Suprapubic skin (tissue), 4 donors: Measurements from ENCODE around the gene WFDC1. TPM values are rescaled to one million over a fixed set of nuclear protein-coding genes. Genes with fewer than 3 reads are reported as not detected.

Experiments
- DNase-seq, 2 donors: peaks; one replicate each; pipeline ENCODE4 v3.0.0-alpha.2; 2019; ENCODE audit warnings: low spot score in 2 of 2
- H3K27ac ChIP-seq: fragments of 200-600 bp; sonication (generic); one replicate; pipeline ENCODE4 v1.5.1; 2019
- H3K27me3 ChIP-seq: fragments of 200-600 bp; sonication (generic); one replicate; pipeline ENCODE4 v1.5.1; 2019
- H3K36me3 ChIP-seq: fragments of 200-600 bp; sonication (generic); one replicate; pipeline ENCODE4 v1.5.1; 2019
- H3K4me1 ChIP-seq: fragments of 200-600 bp; sonication (generic); one replicate; pipeline ENCODE4 v1.5.1; 2019
- H3K4me3 ChIP-seq: fragments of 200-600 bp; sonication (generic); one replicate; pipeline ENCODE4 v1.5.1; 2019; ENCODE audit warnings: mild to moderate bottlenecking
- H3K9me3 ChIP-seq: fragments of 200-600 bp; sonication (generic); one replicate; pipeline ENCODE4 v1.5.1; 2019
- EP300 ChIP-seq: sonication (generic); formaldehyde crosslinking; IDR thresholded peaks from one replicate; pipeline ENCODE4 v1.6.1; 2017; ENCODE audit warnings: antibody characterized with exemption
- POLR2A ChIP-seq, 2 donors: fragments of 450-650 bp; IDR thresholded peaks; one replicate each; pipeline ENCODE4 v1.6.1; 2017; ENCODE audit warnings: antibody characterized with exemption in 2 of 2, mild to moderate bottlenecking in 2 of 2, moderate library complexity in 2 of 2
- POLR2AphosphoS5 ChIP-seq, 3 donors: sonication (generic); formaldehyde crosslinking; IDR thresholded peaks; one replicate each; pipeline ENCODE4 v1.6.1; 2017; ENCODE audit warnings: antibody characterized with exemption in 3 of 3
- WGBS: methylation state at CpG from one replicate; pipeline ENCODE4 v1.1.5; 2018; 5-methylcytosine and 5-hydroxymethylcytosine counted together
- total RNA-seq, 4 donors: library from RNA; depleted of rRNA; stranded (reverse); fragments of >200 nt; gene quantifications; one replicate each; pipeline ENCODE4 v1.1.0, GENCODE V29; 2016
- TF ChIP-seq, protein P1 (sequence below), 2 donors: fragments of 200-600 bp in 1 of 2; fragments of 450-650 bp in 1 of 2; sonication (generic) in 1 of 2; IDR thresholded peaks; one replicate each; pipeline ENCODE4 v1.5.1; 2016 to 2019; ENCODE audit warnings: antibody characterized with exemption in 2 of 2, mild to moderate bottlenecking in 1 of 2, moderate library complexity in 1 of 2

Gene WFDC1
- total RNA-seq, 4 donors from 2014 or later = 0.49 to 1.4 (median 1.3) TPM; not detected in 1

DNA sequence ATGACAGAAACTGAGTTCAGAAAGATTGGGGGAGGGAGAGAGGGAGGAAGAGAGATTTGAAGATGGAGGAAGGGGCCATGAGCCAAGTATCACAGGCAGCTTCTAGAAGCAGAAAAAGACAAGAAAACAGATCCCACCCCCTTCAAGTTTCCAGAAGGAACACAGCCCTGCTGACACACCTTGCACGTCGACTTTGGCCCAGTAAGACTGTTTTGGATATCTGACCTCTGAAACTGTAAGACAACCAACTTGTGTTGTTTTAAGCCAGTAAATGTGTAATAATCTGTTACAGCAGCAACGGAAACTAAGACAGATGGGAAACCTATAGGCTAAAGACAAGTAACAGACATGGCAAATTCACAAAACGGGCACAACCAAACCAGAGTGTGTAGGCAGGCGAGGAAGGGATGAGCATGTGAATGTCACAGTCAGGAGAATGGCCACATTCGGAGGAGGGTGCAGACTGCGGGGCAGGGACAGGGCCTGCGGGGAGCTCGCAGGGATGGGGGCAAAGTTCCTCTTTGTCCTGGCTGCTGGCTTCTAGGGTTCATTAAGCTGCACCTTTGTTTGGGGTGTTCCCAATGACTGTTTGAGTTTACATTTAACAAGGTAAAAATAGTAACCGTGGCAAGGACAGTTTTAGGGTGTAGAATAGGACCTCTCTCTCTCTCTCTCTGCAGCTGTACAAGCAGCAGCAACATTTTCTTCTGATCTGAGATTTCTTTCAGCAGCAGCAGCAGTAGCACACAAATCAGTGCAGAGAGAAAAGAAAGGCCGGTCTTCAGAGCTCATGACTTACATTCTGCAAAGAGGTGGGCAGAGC, 55.4 kb downstream of the WFDC1 start:
- H3K4me1 ChIP-seq = peaks cover 4% of the 10 kb centered on the region
- 89% methylated on average over 11 of the region's 11 CpGs for WGBS
- no peaks in the 10 kb centered on the region for H3K27me3 ChIP-seq
- H3K9me3 ChIP-seq = no peaks in the 10 kb centered on the region
- no peak overlapping the region for H3K27ac ChIP-seq
- no peak for DNase-seq
- H3K36me3 ChIP-seq = no peaks in the 10 kb centered on the region
- no peak overlapping the region for H3K4me3 ChIP-seq
- TF ChIP-seq EP300 = no peak
- TF ChIP-seq, protein P1, sequence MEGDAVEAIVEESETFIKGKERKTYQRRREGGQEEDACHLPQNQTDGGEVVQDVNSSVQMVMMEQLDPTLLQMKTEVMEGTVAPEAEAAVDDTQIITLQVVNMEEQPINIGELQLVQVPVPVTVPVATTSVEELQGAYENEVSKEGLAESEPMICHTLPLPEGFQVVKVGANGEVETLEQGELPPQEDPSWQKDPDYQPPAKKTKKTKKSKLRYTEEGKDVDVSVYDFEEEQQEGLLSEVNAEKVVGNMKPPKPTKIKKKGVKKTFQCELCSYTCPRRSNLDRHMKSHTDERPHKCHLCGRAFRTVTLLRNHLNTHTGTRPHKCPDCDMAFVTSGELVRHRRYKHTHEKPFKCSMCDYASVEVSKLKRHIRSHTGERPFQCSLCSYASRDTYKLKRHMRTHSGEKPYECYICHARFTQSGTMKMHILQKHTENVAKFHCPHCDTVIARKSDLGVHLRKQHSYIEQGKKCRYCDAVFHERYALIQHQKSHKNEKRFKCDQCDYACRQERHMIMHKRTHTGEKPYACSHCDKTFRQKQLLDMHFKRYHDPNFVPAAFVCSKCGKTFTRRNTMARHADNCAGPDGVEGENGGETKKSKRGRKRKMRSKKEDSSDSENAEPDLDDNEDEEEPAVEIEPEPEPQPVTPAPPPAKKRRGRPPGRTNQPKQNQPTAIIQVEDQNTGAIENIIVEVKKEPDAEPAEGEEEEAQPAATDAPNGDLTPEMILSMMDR (IDR thresholded peaks at IDR 0.05) = no peak
- no peak for TF ChIP-seq POLR2AphosphoS5 (IDR thresholded peaks at IDR 0.05)
- no peak for TF ChIP-seq POLR2A (IDR thresholded peaks at IDR 0.05)

DNA sequence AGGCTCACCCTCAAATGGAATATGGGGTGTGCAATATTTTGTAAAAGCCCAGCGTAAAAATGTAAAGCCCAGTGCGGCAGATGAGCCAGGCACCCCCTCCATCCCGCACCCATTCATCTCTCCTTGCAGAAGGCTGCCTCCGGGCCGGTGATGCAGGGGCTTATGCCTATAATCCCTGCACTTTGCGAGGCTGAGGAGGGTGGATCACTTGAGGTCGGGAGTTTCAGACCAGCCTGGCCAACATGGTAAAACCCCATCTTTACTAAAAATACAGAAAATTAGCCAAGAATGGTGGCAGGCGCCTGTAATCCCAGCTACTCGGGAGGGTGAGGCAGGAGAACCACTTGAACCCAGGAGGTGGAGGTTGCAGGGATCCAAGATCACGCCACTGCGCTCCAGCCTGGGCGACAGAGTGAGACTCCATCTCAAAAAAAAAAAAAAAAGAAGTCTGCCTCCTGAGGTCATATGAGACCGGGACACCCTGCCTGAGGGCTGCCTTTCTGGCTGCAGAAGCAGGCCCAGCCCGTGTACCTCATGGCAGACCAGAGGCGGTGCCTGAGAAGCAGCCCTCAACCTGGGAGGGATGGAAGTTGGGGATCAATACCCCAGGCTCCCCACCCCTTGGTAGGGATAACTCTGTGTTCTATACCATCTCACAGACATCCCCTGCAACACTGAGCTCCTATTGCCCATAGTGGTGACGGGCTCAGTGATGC, 56.2 kb downstream of the WFDC1 start:
- no peak for DNase-seq
- Histone ChIP-seq H3K4me3 (no peak overlapping the region), H3K36me3 (no peaks in the 10 kb centered on the region), H3K27me3 (no peaks in the 10 kb centered on the region), H3K27ac (no peak overlapping the region), H3K9me3 (no peaks in the 10 kb centered on the region), H3K4me1 (peaks cover 8% of the 10 kb centered on the region)
- 84% methylated on average over 12 of the region's 16 CpGs for WGBS
- TF ChIP-seq, protein P1 (IDR thresholded peaks at IDR 0.05) = no peak
- TF ChIP-seq POLR2AphosphoS5 (IDR thresholded peaks at IDR 0.05) = no peak

GRCh38 chr16:84351630-84352029, 57.0 kb downstream of the WFDC1 start:
- H3K9me3 ChIP-seq = no peaks in the 10 kb centered on the region
- TF ChIP-seq EP300 (no peak), POLR2A (IDR thresholded peaks at IDR 0.05) (no peak), POLR2AphosphoS5 (IDR thresholded peaks at IDR 0.05) (no peak)
- TF ChIP-seq, protein P1 (IDR thresholded peaks at IDR 0.05) = no peak
- H3K4me3 ChIP-seq = no peak overlapping the region
- no peak overlapping the region for H3K27ac ChIP-seq
- H3K4me1 ChIP-seq = peaks cover 14% of the 10 kb centered on the region
- no peaks in the 10 kb centered on the region for H3K27me3 ChIP-seq
- DNase-seq = no peak
- H3K36me3 ChIP-seq = no peaks in the 10 kb centered on the region
- WGBS = 88% methylated on average over 8 of the region's 8 CpGs

DNA sequence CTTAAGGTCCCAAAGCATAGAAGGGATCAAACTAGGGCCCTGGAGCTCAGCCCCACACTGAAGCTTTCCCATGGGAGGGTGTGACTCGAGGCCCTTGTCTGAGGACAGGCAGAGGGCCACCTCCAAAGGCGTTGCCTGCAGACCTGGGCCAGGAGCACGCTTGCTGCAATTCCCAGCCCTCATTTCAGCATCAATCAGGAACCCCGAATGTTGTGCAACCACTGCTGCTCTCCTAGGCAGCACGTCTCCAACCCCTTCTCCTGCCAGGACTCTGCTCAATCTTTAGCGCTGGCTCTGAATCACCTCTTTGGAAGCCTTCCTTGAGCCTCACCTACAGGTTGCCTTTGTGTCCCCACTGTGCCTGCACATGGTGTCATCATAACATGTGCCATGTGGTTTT, 59.6 kb downstream of the WFDC1 start:
- H3K36me3 ChIP-seq = no peaks in the 10 kb centered on the region
- TF ChIP-seq POLR2AphosphoS5 (IDR thresholded peaks at IDR 0.05) (no peak), EP300 (no peak)
- H3K4me1 ChIP-seq = peaks cover 22% of the 10 kb centered on the region
- no peaks in the 10 kb centered on the region for H3K9me3 ChIP-seq
- no peaks in the 10 kb centered on the region for H3K27me3 ChIP-seq
- no peak for DNase-seq
- peak overlapping the region; percentile 41 for H3K27ac ChIP-seq
- WGBS = 53% methylated on average over 4 of the region's 6 CpGs
- H3K4me3 ChIP-seq = no peak overlapping the region

DNA sequence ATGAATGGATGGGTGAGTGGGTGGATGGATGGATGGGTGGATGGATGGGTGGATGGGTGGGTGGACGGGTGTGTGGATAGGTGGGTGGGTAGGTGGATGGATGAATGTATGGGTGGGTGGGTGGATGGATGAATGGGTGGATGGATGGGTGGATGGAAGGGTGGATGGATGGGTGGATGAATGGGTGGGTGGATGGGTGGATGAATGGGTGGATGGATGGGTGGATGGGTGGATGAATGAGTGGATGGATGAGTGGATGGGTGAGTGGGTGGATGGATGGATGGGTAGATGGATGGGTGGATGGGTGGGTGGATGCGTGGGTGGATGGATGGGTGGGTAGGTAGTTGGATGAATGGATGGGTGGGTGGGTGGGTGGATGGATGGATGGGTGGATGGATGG, 60.5 kb downstream of the WFDC1 start:
- H3K4me1 ChIP-seq = peaks cover 22% of the 10 kb centered on the region

More for the DNA sequence above, 60.5 kb downstream of the WFDC1 start:
- Histone ChIP-seq H3K9me3 (no peaks in the 10 kb centered on the region), H3K27ac (no peak overlapping the region), H3K27me3 (no peaks in the 10 kb centered on the region), H3K4me3 (no peak overlapping the region), H3K36me3 (no peaks in the 10 kb centered on the region)
- WGBS = 91% methylated on average over 2 of the region's 2 CpGs
- TF ChIP-seq EP300 = no peak
- TF ChIP-seq POLR2A (IDR thresholded peaks at IDR 0.05) = no peak
- TF ChIP-seq POLR2AphosphoS5 (IDR thresholded peaks at IDR 0.05) = no peak
- TF ChIP-seq, protein P1 (IDR thresholded peaks at IDR 0.05) = no peak
- DNase-seq = no peak
